HCT116 (cell line): ENCODE measurements around the gene HDAC10.

Source experiments
- CEBPB ChIP-seq: IDR thresholded peaks from 2 replicates; pipeline ENCODE4 v1.6.1; 2012; ENCODE audit warnings: low read depth
- POLR2A ChIP-seq: IDR thresholded peaks from 2 replicates; pipeline ENCODE4 v1.7.0; 2011; ENCODE audit warnings: borderline replicate concordance; ENCODE audit not compliant: insufficient read depth, insufficient read length; ENCODE audit errors: extremely low read depth
- POLR2AphosphoS5 ChIP-seq: IDR thresholded peaks from 2 replicates; pipeline ENCODE4 v1.6.1; 2011; ENCODE audit warnings: mild to moderate bottlenecking, low read depth, low read length, moderate library complexity
- RAD21 ChIP-seq: IDR thresholded peaks from 2 replicates; pipeline ENCODE4 v1.6.1; 2012; ENCODE audit warnings: low read depth, mild to moderate bottlenecking
- YY1 ChIP-seq: IDR thresholded peaks from 2 replicates; pipeline ENCODE4 v1.6.1; 2011; ENCODE audit warnings: low read length, low read depth, moderate library complexity, mild to moderate bottlenecking; ENCODE audit not compliant: insufficient replicate concordance; ENCODE audit errors: extremely low read depth
- ZNF274 ChIP-seq: fragments of 200-500 bp; sonication (Bioruptor generic); IDR thresholded peaks from 2 replicates; pipeline ENCODE4 v1.6.1; 2014; ENCODE audit warnings: mild to moderate bottlenecking, low read depth, low read length, inconsistent platforms
- TF ChIP-seq, protein P1 (sequence below), 3 experiments: fragments of 200-600 bp in 1 of 3; sonication (generic) in 1 of 3; IDR thresholded peaks in 2 of 3; conservative IDR thresholded peaks in 1 of 3; 2 replicates each; pipeline ENCODE4 v1.5.1; 2012 to 2017; ENCODE audit warnings: low read depth in 2 of 3, low read length in 2 of 3, antibody characterized with exemption in 1 of 3, borderline replicate concordance in 1 of 3, control low read depth in 1 of 3, mild to moderate bottlenecking in 1 of 3, mixed read lengths in 1 of 3, mixed run types in 1 of 3, moderate library complexity in 1 of 3; ENCODE audit not compliant: insufficient read depth in 1 of 3

GRCh38 chr22:50196256-50196655 lies 54.8 kb downstream of the HDAC10 start:
- TF ChIP-seq ZNF274, result no peak
- TF ChIP-seq RAD21, result no peak
- TF ChIP-seq, protein P1, sequence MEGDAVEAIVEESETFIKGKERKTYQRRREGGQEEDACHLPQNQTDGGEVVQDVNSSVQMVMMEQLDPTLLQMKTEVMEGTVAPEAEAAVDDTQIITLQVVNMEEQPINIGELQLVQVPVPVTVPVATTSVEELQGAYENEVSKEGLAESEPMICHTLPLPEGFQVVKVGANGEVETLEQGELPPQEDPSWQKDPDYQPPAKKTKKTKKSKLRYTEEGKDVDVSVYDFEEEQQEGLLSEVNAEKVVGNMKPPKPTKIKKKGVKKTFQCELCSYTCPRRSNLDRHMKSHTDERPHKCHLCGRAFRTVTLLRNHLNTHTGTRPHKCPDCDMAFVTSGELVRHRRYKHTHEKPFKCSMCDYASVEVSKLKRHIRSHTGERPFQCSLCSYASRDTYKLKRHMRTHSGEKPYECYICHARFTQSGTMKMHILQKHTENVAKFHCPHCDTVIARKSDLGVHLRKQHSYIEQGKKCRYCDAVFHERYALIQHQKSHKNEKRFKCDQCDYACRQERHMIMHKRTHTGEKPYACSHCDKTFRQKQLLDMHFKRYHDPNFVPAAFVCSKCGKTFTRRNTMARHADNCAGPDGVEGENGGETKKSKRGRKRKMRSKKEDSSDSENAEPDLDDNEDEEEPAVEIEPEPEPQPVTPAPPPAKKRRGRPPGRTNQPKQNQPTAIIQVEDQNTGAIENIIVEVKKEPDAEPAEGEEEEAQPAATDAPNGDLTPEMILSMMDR (IDR thresholded peaks at IDR 0.05 in 2 of 3, conservative IDR thresholded peaks at IDR 0.05 in 1 of 3; ENCODE audit: borderline replicate concordance in 1 of 3, insufficient read depth in 1 of 3, low read depth in 2 of 3, low read length in 2 of 3), result no peak
- TF ChIP-seq CEBPB, result no peak
- TF ChIP-seq POLR2AphosphoS5, result 0 out of 2 replicates have a peak, but pooled peaks have one; percentile 6
- TF ChIP-seq POLR2A, result no peak
- TF ChIP-seq YY1, result no peak
